HCT116 (cell line): ENCODE data around the gene UBAP2. TPM values are rescaled to one million over a fixed set of nuclear protein-coding genes. Genes with fewer than 3 reads are reported as not detected.
"Not testable (repeated sequence)": the region's sequence is repeated elsewhere in the genome, so short reads cannot be mapped to it uniquely, and the experiment has no call there.

Source experiments
- ATAC-seq: fragments of 200-7000 bp; cut with Tn5 transposase; 2 replicates; pipeline ENCODE4 v1.9.1; 2020; ENCODE audit warnings: mild to moderate bottlenecking, moderate library complexity
- BruUV-seq: library from RNA; stranded (reverse); fragments of 400-500 nt; replicated peaks from 2 replicates; lab custom pipeline; 2021; lab: Mats Ljungman, UMichigan
- CTCF ChIA-PET: fragments of 300-600 bp; sonication (Branson Sonifier 250); formaldehyde crosslinking; loops from one replicate; lab custom pipeline; 2021; ENCODE audit warnings: antibody characterized with exemption; lab: Charles Lee
- POLR2A ChIA-PET: fragments of 300-600, 350-600 bp; sonication (Branson Sonifier 250); formaldehyde crosslinking; loops from one replicate; lab custom pipeline; 2021; ENCODE audit warnings: antibody characterized with exemption; lab: Charles Lee
- RAD21 ChIA-PET, 2 experiments: fragments of 300-600 bp; sonication (Branson Sonifier 250); formaldehyde crosslinking; loops; one replicate each; lab custom pipeline; 2023; ENCODE audit warnings: low total read pairs in 2 of 2; ENCODE audit not compliant: uncharacterized antibody in 2 of 2, unreplicated experiment in 2 of 2, low non-redundant PET in 1 of 2; lab: Charles Lee
- DNase-seq: peaks from one replicate; pipeline ENCODE4 v3.0.0-alpha.2; 2010; ENCODE audit warnings: low read depth, low spot score
- H2AFZ ChIP-seq: fragments of 200-600 bp; shearing (Covaris generic), sonication (generic); 2 replicates; pipeline ENCODE4 v1.6.1; 2017; ENCODE audit warnings: low read depth, mixed run types, mixed read lengths, antibody characterized with exemption, low read length; ENCODE audit not compliant: poor library complexity, severe bottlenecking
- H3K27ac ChIP-seq: 2 replicates; pipeline ENCODE4 v1.5.1; 2012; ENCODE audit warnings: low read depth, low read length
- H3K27me3 ChIP-seq: fragments of 200-600 bp; sonication (generic); 2 replicates; pipeline ENCODE4 v1.6.1; 2016; ENCODE audit warnings: mixed run types, low read length, mixed read lengths; ENCODE audit not compliant: insufficient read depth
- H3K36me3 ChIP-seq, 2 experiments: fragments of 200-500 bp in 1 of 2; fragments of 200-600 bp in 1 of 2; sonication (Bioruptor generic) in 1 of 2; sonication (generic) in 1 of 2; 2 replicates each; pipeline versions ENCODE4 v1.5.1 to v1.6.1; 2014 to 2016; ENCODE audit warnings: low read length in 2 of 2, inconsistent platforms in 1 of 2, mixed read lengths in 1 of 2, mixed run types in 1 of 2; ENCODE audit not compliant: insufficient read depth in 2 of 2, control insufficient read depth in 1 of 2
- H3K4me1 ChIP-seq, 2 experiments: fragments of 200-600 bp in 1 of 2; sonication (generic) in 1 of 2; 2 replicates each; pipeline versions ENCODE4 v1.5.1 to v1.6.1; 2012 to 2017; ENCODE audit warnings: low read length in 2 of 2, inconsistent platforms in 1 of 2, mild to moderate bottlenecking in 1 of 2, mixed read lengths in 1 of 2, mixed run types in 1 of 2, moderate library complexity in 1 of 2; ENCODE audit not compliant: insufficient read depth in 2 of 2, control insufficient read depth in 1 of 2
- H3K4me2 ChIP-seq: fragments of 200-600 bp; sonication (generic); 2 replicates; pipeline ENCODE4 v1.6.1; 2017; ENCODE audit warnings: mixed run types, low read length, mixed read lengths
- H3K4me3 ChIP-seq, 2 experiments: fragments of 200-600 bp in 1 of 2; sonication (generic) in 1 of 2; replicated peaks in 1 of 2; 2 replicates each; pipeline ENCODE4 v1.5.1; 2011 to 2016; ENCODE audit warnings: low read length in 2 of 2, control low read depth in 1 of 2, low read depth in 1 of 2, mild to moderate bottlenecking in 1 of 2, mixed read lengths in 1 of 2, mixed run types in 1 of 2
- H3K79me2 ChIP-seq: fragments of 200-600 bp; sonication (generic); 2 replicates; pipeline ENCODE4 v1.6.1; 2017; ENCODE audit warnings: mild to moderate bottlenecking, mixed run types, low read length, moderate library complexity, mixed read lengths; ENCODE audit not compliant: insufficient read depth
- H3K9ac ChIP-seq: fragments of 200-600 bp; sonication (generic); 2 replicates; pipeline ENCODE4 v1.6.1; 2016; ENCODE audit warnings: low read length, mixed read lengths
- H3K9me2 ChIP-seq: fragments of 200-600 bp; sonication (generic), shearing (Covaris generic); 2 replicates; pipeline ENCODE4 v1.6.1; 2017; ENCODE audit warnings: mixed run types, mild to moderate bottlenecking, moderate library complexity; ENCODE audit not compliant: insufficient read depth
- H3K9me3 ChIP-seq, 2 experiments: fragments of 200-500 bp in 1 of 2; fragments of 200-600 bp in 1 of 2; sonication (Bioruptor generic) in 1 of 2; sonication (generic) in 1 of 2; 2 replicates each; pipeline ENCODE4 v1.6.1; 2014 to 2017; ENCODE audit warnings: low read length in 2 of 2, mixed read lengths in 2 of 2, inconsistent platforms in 1 of 2, low read depth in 1 of 2, mild to moderate bottlenecking in 1 of 2, mixed run types in 1 of 2, moderate library complexity in 1 of 2; ENCODE audit not compliant: control insufficient read depth in 1 of 2, insufficient read depth in 1 of 2
- H4K20me1 ChIP-seq: fragments of 200-600 bp; sonication (generic), shearing (Covaris generic); 2 replicates; pipeline ENCODE4 v1.6.1; 2017; ENCODE audit warnings: mixed run types, mild to moderate bottlenecking, moderate library complexity; ENCODE audit not compliant: insufficient read depth
- POLR2A ChIP-seq: IDR thresholded peaks from 2 replicates; pipeline ENCODE4 v1.7.0; 2011; ENCODE audit warnings: borderline replicate concordance; ENCODE audit not compliant: insufficient read depth, insufficient read length; ENCODE audit errors: extremely low read depth
- TCF7L2 ChIP-seq: IDR thresholded peaks from 2 replicates; pipeline ENCODE4 v1.7.0; 2011; ENCODE audit warnings: borderline replicate concordance, inconsistent platforms; ENCODE audit not compliant: insufficient read depth, insufficient read length; ENCODE audit errors: extremely low read depth
- YY1 ChIP-seq: IDR thresholded peaks from 2 replicates; pipeline ENCODE4 v1.6.1; 2011; ENCODE audit warnings: low read length, low read depth, moderate library complexity, mild to moderate bottlenecking; ENCODE audit not compliant: insufficient replicate concordance; ENCODE audit errors: extremely low read depth
- ZBTB33 ChIP-seq: IDR thresholded peaks from 2 replicates; pipeline ENCODE4 v1.6.1; 2011; ENCODE audit warnings: mild to moderate bottlenecking, low read length, moderate library complexity; ENCODE audit not compliant: insufficient replicate concordance; ENCODE audit errors: extremely low read depth
- intact Hi-C: fragments of 100-400 bp; cut with micrococcal nuclease; formaldehyde crosslinking; loops from 2 replicates; pipeline ENCODE4 v1.10.0; 2022
- total RNA-seq: library from RNA; stranded (reverse); gene quantifications from one replicate; pipeline ENCODE4 v1.2.1, GENCODE V29; 2021; ENCODE audit not compliant: unreplicated experiment

Gene UBAP2
- total RNA-seq, 1 experiment from 2014 or later: 51.3 TPM

DNA sequence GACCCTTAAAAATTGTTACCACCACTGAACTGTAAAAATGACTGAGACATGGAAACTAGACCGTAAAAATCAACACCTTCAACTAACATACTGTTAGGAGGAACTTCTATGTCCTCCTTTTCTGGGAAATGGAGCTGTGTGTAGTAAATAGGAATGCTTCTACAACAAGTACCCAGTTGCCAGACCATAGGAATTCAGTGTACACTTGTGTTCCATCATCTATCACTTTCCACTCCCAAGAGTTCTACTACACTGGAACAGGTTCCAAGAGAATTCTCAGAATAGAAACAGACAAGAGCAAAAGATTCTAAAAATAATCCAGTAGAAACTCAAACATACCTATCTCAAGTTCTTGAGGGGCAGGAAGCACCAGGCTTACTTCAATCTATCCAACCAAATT lies 23.6 kb downstream of the UBAP2 start (continued):
- no peak for TF ChIP-seq ZBTB33
- no peak for TF ChIP-seq YY1
- TF ChIP-seq POLR2A: no peak
- no peak for TF ChIP-seq TCF7L2
- TF ChIP-seq, all 23 proteins: peak for 0

GRCh38 chr9:34024476-34024875 lies 24.2 kb downstream of the UBAP2 start:
- H3K9me3 ChIP-seq, H3K27ac ChIP-seq, POLR2A ChIA-PET, H3K9me2 ChIP-seq, BruUV-seq, RAD21 ChIA-PET, H3K36me3 ChIP-seq, H3K9ac ChIP-seq, H2AFZ ChIP-seq, H3K27me3 ChIP-seq, DNase-seq, ATAC-seq, H3K4me1 ChIP-seq, H3K4me3 ChIP-seq, H3K4me2 ChIP-seq: not testable (repeated sequence)
- Histone ChIP-seq H4K20me1 (peaks cover 22% of the 10 kb centered on the region; the same call in 1 of the 2 replicates), H3K79me2 (peaks cover 100% of the 10 kb centered on the region)
- CTCF ChIA-PET: interaction anchor here (1.1 kb wide), 1 partner anchor 286 kb away, joined by 3 read pairs; no protein-coding TSS in a partner anchor
- intact Hi-C loops: loop anchor here (5.0 kb wide), 1 partner anchor 97 kb away; no protein-coding TSS in a partner anchor
